ENCODE data around the gene NEK7.

NEK7 gene

DNA sequence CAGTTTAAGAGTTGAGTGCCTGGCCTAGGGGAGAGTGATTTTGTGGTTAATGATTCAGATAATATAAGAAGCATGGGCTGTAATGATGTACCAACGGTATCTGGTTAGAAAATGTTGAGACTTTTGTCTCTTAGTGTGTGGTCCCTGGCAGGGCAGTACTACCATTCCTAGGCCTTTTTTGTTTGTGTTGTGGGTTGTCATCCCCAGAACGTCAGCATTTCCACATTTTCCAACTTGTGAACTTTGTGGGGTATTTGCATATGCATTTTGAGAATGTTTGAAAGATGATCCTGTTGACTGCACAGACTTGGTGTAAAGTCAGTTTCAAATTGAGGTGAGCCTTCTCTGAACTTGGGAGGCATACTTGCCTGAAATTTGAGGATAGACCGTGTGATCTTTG, 11.4 kb downstream of the NEK7 start:
- TF ChIP-seq, protein P1, sequence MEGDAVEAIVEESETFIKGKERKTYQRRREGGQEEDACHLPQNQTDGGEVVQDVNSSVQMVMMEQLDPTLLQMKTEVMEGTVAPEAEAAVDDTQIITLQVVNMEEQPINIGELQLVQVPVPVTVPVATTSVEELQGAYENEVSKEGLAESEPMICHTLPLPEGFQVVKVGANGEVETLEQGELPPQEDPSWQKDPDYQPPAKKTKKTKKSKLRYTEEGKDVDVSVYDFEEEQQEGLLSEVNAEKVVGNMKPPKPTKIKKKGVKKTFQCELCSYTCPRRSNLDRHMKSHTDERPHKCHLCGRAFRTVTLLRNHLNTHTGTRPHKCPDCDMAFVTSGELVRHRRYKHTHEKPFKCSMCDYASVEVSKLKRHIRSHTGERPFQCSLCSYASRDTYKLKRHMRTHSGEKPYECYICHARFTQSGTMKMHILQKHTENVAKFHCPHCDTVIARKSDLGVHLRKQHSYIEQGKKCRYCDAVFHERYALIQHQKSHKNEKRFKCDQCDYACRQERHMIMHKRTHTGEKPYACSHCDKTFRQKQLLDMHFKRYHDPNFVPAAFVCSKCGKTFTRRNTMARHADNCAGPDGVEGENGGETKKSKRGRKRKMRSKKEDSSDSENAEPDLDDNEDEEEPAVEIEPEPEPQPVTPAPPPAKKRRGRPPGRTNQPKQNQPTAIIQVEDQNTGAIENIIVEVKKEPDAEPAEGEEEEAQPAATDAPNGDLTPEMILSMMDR (IDR thresholded peaks at IDR 0.05; ENCODE audit: low read depth, low read length), result no peak
- H3K4me3 ChIP-seq (replicated peaks in 1 of 2; ENCODE audit: low read depth in 2 of 2, low read length in 2 of 2), result no peak overlapping the region
- DNase-seq (ENCODE audit: low read depth in 2 of 2), result peak; percentile 56 to 62

DNA sequence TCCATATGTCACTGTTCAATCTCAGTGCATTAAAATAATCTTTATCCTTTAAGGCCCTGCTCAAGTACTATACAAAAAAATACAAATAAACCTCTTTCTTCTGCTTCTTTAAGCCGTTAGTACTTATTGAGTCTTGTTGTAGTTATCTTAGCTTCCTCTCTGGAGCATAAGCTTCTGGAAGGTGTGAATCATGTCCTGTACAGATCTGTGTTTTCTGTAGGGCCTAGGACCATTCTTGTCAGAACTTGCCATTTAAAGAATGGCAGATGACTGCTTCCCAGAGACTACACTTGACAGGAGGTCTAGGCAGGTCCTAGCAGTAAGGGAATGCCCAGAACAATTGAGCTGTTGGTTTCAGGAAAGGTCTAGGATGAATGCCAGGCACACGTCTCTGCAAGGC, 12.9 kb downstream of the NEK7 start:
- TF ChIP-seq, protein P1 (IDR thresholded peaks at IDR 0.05; ENCODE audit: low read depth, low read length), result no peak
- peak in 1 of 2 donors; percentile 42 for DNase-seq (ENCODE audit: low read depth in 2 of 2)

GRCh38 chr1:198171667-198172540, 15.1 kb downstream of the NEK7 start:
- H3K4me3 ChIP-seq (replicated peaks in 1 of 2; ENCODE audit: low read depth in 2 of 2, low read length in 2 of 2), result no peak overlapping the region
- no peak for DNase-seq (ENCODE audit: low read depth in 2 of 2)
- TF ChIP-seq, protein P1 (IDR thresholded peaks at IDR 0.05; ENCODE audit: low read depth, low read length), result no peak

More for the DNA sequence above, 12.9 kb downstream of the NEK7 start:
- H3K4me3 ChIP-seq (replicated peaks in 1 of 2; ENCODE audit: low read depth in 2 of 2, low read length in 2 of 2), result no peak overlapping the region

DNA sequence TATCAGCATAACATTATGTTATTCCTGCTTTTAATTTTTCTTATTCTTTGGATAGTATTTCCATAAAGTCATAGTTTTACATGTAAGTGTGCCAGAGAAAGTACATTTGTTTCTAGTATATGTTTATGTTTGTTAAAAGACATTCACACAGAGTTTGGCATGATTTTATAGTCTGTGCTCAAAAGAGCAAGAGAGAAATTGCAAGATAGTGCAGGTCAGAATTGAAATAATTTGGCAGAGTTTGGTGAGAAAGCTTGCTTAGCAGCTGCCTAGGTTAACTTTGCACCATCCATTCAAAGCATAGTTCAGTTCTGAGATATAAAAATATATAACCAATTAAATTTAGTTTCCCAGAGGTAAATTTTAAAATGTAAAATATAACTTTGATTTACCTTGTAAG, 17.0 kb downstream of the NEK7 start:
- no peak for DNase-seq (ENCODE audit: low read depth in 2 of 2)
- TF ChIP-seq, protein P1 (IDR thresholded peaks at IDR 0.05; ENCODE audit: low read depth, low read length), result no peak
- no peak overlapping the region for H3K4me3 ChIP-seq (replicated peaks in 1 of 2; ENCODE audit: low read depth in 2 of 2, low read length in 2 of 2)

DNA sequence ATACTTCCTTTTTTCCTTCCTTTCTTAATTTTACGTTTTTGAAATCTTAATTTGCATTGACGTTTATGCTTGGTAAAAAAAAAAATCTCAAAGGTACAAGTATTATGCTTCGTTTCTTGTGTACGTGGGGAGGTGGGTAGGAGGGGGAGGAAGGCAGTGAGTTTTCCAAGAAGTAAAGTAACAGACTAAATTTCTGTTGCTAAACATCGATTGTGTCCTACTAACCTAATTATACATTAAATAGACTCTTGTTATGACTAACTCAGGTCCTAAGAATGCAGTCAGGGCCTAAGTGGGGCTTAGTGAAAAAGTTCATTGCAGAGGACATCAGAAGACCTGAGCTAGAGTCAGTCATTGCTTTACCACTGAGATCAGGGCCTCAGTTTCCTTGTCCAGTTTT, 17.5 kb downstream of the NEK7 start:
- no peak for DNase-seq (ENCODE audit: low read depth in 2 of 2)
- H3K4me3 ChIP-seq (replicated peaks in 1 of 2; ENCODE audit: low read depth in 2 of 2, low read length in 2 of 2), result no peak overlapping the region
- TF ChIP-seq, protein P1 (IDR thresholded peaks at IDR 0.05; ENCODE audit: low read depth, low read length), result no peak

DNA sequence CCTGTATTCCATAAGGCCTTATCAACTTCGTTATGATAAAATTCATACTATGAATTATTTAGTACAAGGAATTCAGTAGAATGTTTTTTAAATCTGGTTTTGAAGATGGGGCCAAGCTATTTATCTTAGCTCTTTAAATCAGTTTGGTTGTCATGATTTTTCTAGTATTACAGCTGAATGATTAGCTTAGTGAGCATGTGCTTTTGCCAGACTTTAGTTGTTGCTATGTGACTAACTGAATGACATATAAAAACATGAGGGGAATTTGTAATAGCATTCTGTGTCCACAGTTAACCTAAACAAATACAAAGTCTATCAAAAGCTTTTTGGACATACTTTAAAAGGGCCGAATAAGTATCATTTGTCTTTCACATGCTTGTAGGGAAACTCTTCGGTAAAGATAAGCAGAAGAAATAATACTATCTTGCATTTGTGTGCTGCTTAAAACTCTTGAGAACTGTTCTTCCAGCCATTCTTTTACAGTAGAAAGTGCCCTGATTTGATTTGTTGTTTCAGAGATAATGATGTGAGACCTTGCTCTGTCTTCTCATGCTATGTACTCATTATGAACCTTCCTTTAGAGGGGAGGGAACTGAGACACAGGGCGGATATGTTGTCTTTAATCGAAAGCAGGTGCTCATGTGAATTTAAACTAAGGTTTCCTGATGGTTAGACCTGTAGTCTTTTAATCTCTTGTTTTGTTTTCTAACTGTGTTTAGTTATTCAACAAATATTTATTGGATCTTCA, 18.8 kb downstream of the NEK7 start:
- peak; percentile 54 to 67 for DNase-seq (ENCODE audit: low read depth in 2 of 2)
- H3K4me3 ChIP-seq (replicated peaks in 1 of 2; ENCODE audit: low read depth in 2 of 2, low read length in 2 of 2), result no peak overlapping the region
- TF ChIP-seq, protein P1 (IDR thresholded peaks at IDR 0.05; ENCODE audit: low read depth, low read length), result no peak
